Measurements from ENCODE around the gene DENND11. TPM values are rescaled to one million over a fixed set of nuclear protein-coding genes. Genes with fewer than 3 reads are reported as not detected.

DENND11 gene
- total RNA-seq, 4 donors from 2014 or later: 4.9 to 8.2 (median 6.7) TPM

DNA sequence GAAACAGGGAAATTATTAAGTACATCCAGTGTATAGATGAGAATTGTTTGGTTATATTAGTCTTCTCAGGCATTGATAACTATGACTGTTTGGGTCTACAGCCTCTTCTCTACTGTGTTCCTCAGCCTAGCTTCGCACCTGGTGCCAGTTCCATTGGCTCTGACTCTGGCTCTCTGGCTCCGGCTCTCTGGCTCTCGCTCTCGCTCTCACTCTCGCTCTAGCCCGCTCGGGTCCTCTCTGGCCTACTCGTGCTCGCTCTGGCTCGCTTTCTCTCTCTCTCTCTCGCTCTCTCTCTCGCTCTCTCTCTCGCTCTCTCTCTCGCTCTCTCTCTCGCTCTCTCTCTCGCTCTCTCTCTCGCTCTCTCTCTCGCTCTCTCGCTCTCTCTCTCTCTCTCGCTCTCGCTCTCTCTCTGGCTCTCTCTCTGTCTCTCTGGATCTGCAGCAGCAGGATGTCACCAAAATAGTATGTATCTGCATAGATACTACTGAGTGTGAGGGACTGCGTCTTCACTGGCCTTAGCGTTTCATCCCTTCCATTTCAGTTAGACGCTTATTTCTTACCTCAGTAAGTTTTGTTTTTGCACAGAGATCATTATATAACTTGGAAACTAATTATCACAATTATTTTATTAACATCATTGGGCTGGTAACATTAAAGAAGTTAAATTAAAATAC lies 29.6 kb upstream of the DENND11 start:
- H3K4me3 ChIP-seq: no peak overlapping the region
- no peak overlapping the region for H3K27ac ChIP-seq
- intact Hi-C loops (cut with DNase I; ENCODE audit: low total_unique reads): no loop called here
- H3K27me3 ChIP-seq: no peaks in the 10 kb centered on the region
- in situ Hi-C loops (cut with MboI; ENCODE audit: low sequenced_read_pairs in 4 of 4): loop anchor here in 1 of 4 donors (25.0 kb wide), 1 partner anchor 719 kb away; the partner anchor contains the start of gene MRPS33
- H3K9me3 ChIP-seq: no peaks in the 10 kb centered on the region
- TF ChIP-seq, protein P1, sequence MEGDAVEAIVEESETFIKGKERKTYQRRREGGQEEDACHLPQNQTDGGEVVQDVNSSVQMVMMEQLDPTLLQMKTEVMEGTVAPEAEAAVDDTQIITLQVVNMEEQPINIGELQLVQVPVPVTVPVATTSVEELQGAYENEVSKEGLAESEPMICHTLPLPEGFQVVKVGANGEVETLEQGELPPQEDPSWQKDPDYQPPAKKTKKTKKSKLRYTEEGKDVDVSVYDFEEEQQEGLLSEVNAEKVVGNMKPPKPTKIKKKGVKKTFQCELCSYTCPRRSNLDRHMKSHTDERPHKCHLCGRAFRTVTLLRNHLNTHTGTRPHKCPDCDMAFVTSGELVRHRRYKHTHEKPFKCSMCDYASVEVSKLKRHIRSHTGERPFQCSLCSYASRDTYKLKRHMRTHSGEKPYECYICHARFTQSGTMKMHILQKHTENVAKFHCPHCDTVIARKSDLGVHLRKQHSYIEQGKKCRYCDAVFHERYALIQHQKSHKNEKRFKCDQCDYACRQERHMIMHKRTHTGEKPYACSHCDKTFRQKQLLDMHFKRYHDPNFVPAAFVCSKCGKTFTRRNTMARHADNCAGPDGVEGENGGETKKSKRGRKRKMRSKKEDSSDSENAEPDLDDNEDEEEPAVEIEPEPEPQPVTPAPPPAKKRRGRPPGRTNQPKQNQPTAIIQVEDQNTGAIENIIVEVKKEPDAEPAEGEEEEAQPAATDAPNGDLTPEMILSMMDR (IDR thresholded peaks at IDR 0.05 in 4 of 5, conservative IDR thresholded peaks at IDR 0.05 in 1 of 5): peak in 2 of 5 experiments; percentile 23 to 43
- TF ChIP-seq POLR2A (IDR thresholded peaks at IDR 0.05): no peak
- no peaks in the 10 kb centered on the region for H3K36me3 ChIP-seq
- DNase-seq: no peak
- no peaks in the 10 kb centered on the region for H3K4me1 ChIP-seq
- ATAC-seq: no peak

DNA sequence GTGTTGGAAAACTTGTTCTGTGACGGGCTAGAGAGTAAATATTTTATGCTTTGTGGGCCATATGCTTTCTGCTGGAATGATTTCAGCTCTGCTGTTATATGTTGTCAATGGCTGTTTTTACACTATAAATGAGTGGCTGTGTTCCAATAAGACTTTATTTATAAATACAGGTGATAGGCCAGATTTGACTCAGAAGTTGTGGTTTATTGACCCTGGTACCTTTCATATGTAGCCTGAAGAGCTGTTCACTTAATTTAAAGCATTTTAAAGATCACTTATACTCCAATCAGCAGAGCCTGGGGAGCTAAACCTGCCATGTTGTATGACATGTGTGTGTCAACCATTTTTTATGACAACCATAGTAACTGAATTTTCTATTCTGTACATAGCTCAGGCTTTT lies 27.1 kb upstream of the DENND11 start:
- ATAC-seq (no peak), DNase-seq (no peak)
- Histone ChIP-seq H3K36me3 (no peaks in the 10 kb centered on the region), H3K9me3 (no peaks in the 10 kb centered on the region), H3K4me1 (no peaks in the 10 kb centered on the region), H3K27ac (no peak overlapping the region), H3K4me3 (no peak overlapping the region), H3K27me3 (no peaks in the 10 kb centered on the region)
- in situ Hi-C loops (cut with MboI; ENCODE audit: low sequenced_read_pairs in 4 of 4): loop anchor here in 1 of 4 donors (25.0 kb wide), 1 partner anchor 717 kb away; the partner anchor contains the start of gene MRPS33
- intact Hi-C loops (cut with DNase I; ENCODE audit: low total_unique reads): no loop called here
- TF ChIP-seq, protein P1 (IDR thresholded peaks at IDR 0.05 in 4 of 5, conservative IDR thresholded peaks at IDR 0.05 in 1 of 5): no peak
- no peak for TF ChIP-seq POLR2A (IDR thresholded peaks at IDR 0.05)

DNA sequence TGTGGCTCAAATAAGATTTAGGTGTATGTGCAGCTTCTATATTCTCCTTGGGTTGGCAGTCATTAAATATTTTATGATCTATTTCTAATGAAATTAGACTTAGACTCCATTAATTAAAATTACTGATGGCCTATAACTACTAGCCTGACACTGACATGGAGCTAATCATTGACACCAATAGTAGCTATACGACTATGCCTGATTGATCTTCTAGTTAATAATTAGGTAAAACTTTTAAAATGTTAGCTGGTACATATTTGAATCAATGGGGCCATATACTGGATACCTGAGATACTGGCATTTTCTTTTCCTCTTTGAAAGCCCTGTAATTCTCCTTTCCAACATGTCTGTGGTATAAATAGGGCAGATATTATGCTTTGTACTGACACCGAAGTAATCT lies 20.6 kb upstream of the DENND11 start:
- no peak for DNase-seq
- H3K4me1 ChIP-seq: no peaks in the 10 kb centered on the region
- no peak for ATAC-seq
- H3K27ac ChIP-seq: no peak overlapping the region
- TF ChIP-seq, protein P1 (IDR thresholded peaks at IDR 0.05 in 4 of 5, conservative IDR thresholded peaks at IDR 0.05 in 1 of 5): no peak
- TF ChIP-seq POLR2A (IDR thresholded peaks at IDR 0.05): no peak
- H3K4me3 ChIP-seq: no peak overlapping the region
- no peaks in the 10 kb centered on the region for H3K27me3 ChIP-seq
- H3K36me3 ChIP-seq: no peaks in the 10 kb centered on the region
- in situ Hi-C loops (cut with MboI; ENCODE audit: low sequenced_read_pairs in 4 of 4) (no loop called here), intact Hi-C loops (cut with DNase I; ENCODE audit: low total_unique reads) (no loop called here)
- H3K9me3 ChIP-seq: no peaks in the 10 kb centered on the region

DNA sequence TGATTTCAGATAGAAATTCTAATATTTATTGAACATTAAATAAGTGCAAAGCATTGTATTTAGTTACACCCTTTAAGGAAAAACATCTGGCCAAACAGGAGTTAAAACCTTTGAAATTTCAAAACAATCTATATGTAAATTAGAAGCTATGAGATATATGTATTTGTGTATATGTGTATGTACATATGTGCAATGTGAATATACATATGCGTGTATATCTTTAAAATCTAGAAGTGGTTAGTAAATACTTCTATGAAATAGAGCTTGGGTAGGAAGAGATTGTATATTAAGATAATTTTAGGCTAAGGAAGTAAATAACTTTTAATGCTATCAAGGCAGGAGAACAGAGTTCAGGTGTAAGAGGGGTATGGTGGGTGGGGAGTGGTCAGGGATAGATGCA lies 15.5 kb upstream of the DENND11 start:
- in situ Hi-C loops (cut with MboI; ENCODE audit: low sequenced_read_pairs in 4 of 4): no loop called here
- Histone ChIP-seq H3K27ac (no peak overlapping the region), H3K9me3 (no peaks in the 10 kb centered on the region), H3K4me1 (no peaks in the 10 kb centered on the region), H3K4me3 (no peak overlapping the region), H3K27me3 (no peaks in the 10 kb centered on the region), H3K36me3 (no peaks in the 10 kb centered on the region)
- intact Hi-C loops (cut with DNase I; ENCODE audit: low total_unique reads): no loop called here
- ATAC-seq (no peak), DNase-seq (no peak)
- TF ChIP-seq, protein P1 (IDR thresholded peaks at IDR 0.05 in 4 of 5, conservative IDR thresholded peaks at IDR 0.05 in 1 of 5): no peak
- TF ChIP-seq POLR2A (IDR thresholded peaks at IDR 0.05): no peak
